ENCODE measurements around the gene RYR1. TPM values are rescaled to one million over a fixed set of nuclear protein-coding genes. Genes with fewer than 3 reads are reported as not detected.
A peak's percentile ranks its signal among the peaks of the same experiment; 100 is the strongest.

Gene RYR1
- total and polyA plus RNA-seq, 3 experiments from 2014 or later = 0.71 to 3.3 (median 1.4) TPM

GRCh38 chr19:38412491-38412890 is 21.0 kb upstream of the RYR1 start:
- DNase-seq = no peak
- Histone ChIP-seq H3K27ac (ENCODE audit: low read depth, low read length) (peak overlapping the region; percentile 27), H3K36me3 (ENCODE audit: insufficient read depth, low read length) (no peaks in the 10 kb centered on the region), H3K4me1 (ENCODE audit: insufficient read depth, low read length) (peaks cover 4% of the 10 kb centered on the region), H3K4me3 (ENCODE audit: low read length) (no peak overlapping the region), H3K9me3 (ENCODE audit: low read length) (no peaks in the 10 kb centered on the region), H3K27me3 (ENCODE audit: insufficient read depth, low read length, poor library complexity, severe bottlenecking) (no peaks in the 10 kb centered on the region)
- H3K27me3 Mint-ChIP-seq = no peaks in the 10 kb centered on the region
- H3K36me3 Mint-ChIP-seq = peaks cover 0 to 10% (median 2%) of the 10 kb centered on the region in 3 donors
- ChIA-PET POLR2A (no interaction called here), CTCF (interaction anchor here (2.3 kb wide), 1 partner anchor 9 kb away, joined by 10 read pairs; the partner anchor contains the start of gene FAM98C)
- peak overlapping the region in 1 of 7 donors; percentile 14 for H3K4me3 Mint-ChIP-seq
- no peak overlapping the region for H3K27ac Mint-ChIP-seq
- H3K9me3 Mint-ChIP-seq = no peaks in the 10 kb centered on the region
- peaks cover 7 to 11% (median 10%) of the 10 kb centered on the region in 3 donors for H3K4me1 Mint-ChIP-seq

DNA sequence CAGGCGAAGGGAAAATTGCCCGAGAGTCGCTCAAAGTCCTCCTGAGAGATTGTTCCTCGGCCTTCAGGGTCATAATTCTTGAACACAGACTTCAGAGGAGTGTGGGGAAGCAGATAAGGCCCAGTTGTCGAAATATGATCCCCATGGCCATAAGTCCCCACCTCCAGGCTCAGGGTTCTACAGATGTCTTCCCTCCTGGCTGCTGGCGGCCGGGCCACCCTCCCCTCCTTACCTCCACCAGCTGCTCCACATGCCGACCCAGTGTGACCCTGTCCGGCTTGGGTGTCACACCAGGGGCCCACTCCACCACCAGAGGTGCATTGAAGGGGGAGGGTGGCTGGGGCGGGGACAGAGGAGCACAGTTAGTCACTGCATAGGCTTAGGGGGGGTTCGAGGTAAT is 20.5 kb upstream of the RYR1 start:
- no peaks in the 10 kb centered on the region for H3K36me3 ChIP-seq (ENCODE audit: insufficient read depth, low read length)
- Mint-ChIP-seq H3K4me1 (peaks cover 12 to 16% (median 15%) of the 10 kb centered on the region in 3 donors), H3K4me3 (no peak overlapping the region), H3K27ac (no peak overlapping the region), H3K27me3 (no peaks in the 10 kb centered on the region), H3K36me3 (peaks cover 0 to 7% (median 2%) of the 10 kb centered on the region in 3 donors), H3K9me3 (no peaks in the 10 kb centered on the region)
- peak overlapping the region; percentile 27 for H3K27ac ChIP-seq (ENCODE audit: low read depth, low read length)
- H3K9me3 ChIP-seq (ENCODE audit: low read length) = no peaks in the 10 kb centered on the region
- H3K4me1 ChIP-seq (ENCODE audit: insufficient read depth, low read length) = peaks cover 7% of the 10 kb centered on the region
- no peak for DNase-seq
- H3K27me3 ChIP-seq (ENCODE audit: insufficient read depth, low read length, poor library complexity, severe bottlenecking) = no peaks in the 10 kb centered on the region
- H3K4me3 ChIP-seq (ENCODE audit: low read length) = no peak overlapping the region
- CTCF ChIA-PET = interaction anchor here (2.3 kb wide), 1 partner anchor 10 kb away, joined by 10 read pairs; the partner anchor contains the start of gene FAM98C
- POLR2A ChIA-PET = no interaction called here

DNA sequence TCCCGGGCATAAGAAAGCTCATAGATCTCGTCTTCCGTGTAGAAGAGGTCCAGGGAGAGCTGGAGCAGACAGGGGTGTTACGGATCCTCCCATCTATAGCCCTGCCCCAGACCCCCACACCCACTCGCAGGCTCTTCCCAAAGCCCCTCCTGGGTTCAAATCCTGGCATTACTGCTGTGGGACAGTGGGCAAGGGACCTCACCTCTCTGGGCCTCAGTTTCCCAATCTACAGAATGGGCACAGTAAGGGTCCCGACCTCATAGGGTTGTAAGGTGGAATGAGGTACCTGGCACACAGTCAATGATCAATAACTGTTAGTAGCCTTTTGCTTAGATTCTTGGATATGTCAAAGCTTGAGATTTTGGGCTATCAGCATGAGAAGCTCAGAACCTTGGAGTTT is 20.1 kb upstream of the RYR1 start:
- Mint-ChIP-seq H3K27ac (no peak overlapping the region), H3K9me3 (no peaks in the 10 kb centered on the region), H3K4me3 (no peak overlapping the region), H3K27me3 (no peaks in the 10 kb centered on the region), H3K4me1 (peaks cover 15 to 18% (median 17%) of the 10 kb centered on the region in 3 donors), H3K36me3 (peaks cover 0 to 6% (median 2%) of the 10 kb centered on the region in 3 donors)
- Histone ChIP-seq H3K27ac (ENCODE audit: low read depth, low read length) (peak overlapping the region; percentile 27), H3K36me3 (ENCODE audit: insufficient read depth, low read length) (no peaks in the 10 kb centered on the region), H3K4me3 (ENCODE audit: low read length) (no peak overlapping the region), H3K27me3 (ENCODE audit: insufficient read depth, low read length, poor library complexity, severe bottlenecking) (no peaks in the 10 kb centered on the region), H3K4me1 (ENCODE audit: insufficient read depth, low read length) (peaks cover 11% of the 10 kb centered on the region), H3K9me3 (ENCODE audit: low read length) (no peaks in the 10 kb centered on the region)
- CTCF ChIA-PET = interaction anchor here (2.3 kb wide), 1 partner anchor 10 kb away, joined by 10 read pairs; the partner anchor contains the start of gene FAM98C
- DNase-seq = no peak
- POLR2A ChIA-PET = no interaction called here

- H3K27ac ChIP-seq (ENCODE audit: low read depth, low read length) = no peak overlapping the region
- no peak for DNase-seq
- H3K27me3 ChIP-seq (ENCODE audit: insufficient read depth, low read length, poor library complexity, severe bottlenecking) = no peaks in the 10 kb centered on the region
- peak overlapping the region in 7 of 8 donors; percentile 25 to 99 (median 91) for H3K27ac Mint-ChIP-seq
- H3K4me3 ChIP-seq (ENCODE audit: low read length) = no peak overlapping the region
- H3K27me3 Mint-ChIP-seq = no peaks in the 10 kb centered on the region
- no peaks in the 10 kb centered on the region for H3K9me3 ChIP-seq (ENCODE audit: low read length)
- ChIA-PET POLR2A (no interaction called here), CTCF (interaction anchor here (1.0 to 2.2 kb wide), 2 partner anchors 14 to 17 kb away, joined by 5 to 7 read pairs; partner anchors contain the start of gene FAM98C)
- peaks cover 17 to 24% (median 18%) of the 10 kb centered on the region in 3 donors for H3K4me1 Mint-ChIP-seq
- H3K4me1 ChIP-seq (ENCODE audit: insufficient read depth, low read length) = peaks cover 13% of the 10 kb centered on the region
- no peaks in the 10 kb centered on the region for H3K36me3 Mint-ChIP-seq
- H3K4me3 Mint-ChIP-seq = peak overlapping the region; percentile 69 to 91 (median 82)
- no peaks in the 10 kb centered on the region for H3K9me3 Mint-ChIP-seq
- H3K36me3 ChIP-seq (ENCODE audit: insufficient read depth, low read length) = no peaks in the 10 kb centered on the region
Measured at GRCh38 chr19:38417146-38417543, 16.3 kb upstream of the RYR1 start.

DNA sequence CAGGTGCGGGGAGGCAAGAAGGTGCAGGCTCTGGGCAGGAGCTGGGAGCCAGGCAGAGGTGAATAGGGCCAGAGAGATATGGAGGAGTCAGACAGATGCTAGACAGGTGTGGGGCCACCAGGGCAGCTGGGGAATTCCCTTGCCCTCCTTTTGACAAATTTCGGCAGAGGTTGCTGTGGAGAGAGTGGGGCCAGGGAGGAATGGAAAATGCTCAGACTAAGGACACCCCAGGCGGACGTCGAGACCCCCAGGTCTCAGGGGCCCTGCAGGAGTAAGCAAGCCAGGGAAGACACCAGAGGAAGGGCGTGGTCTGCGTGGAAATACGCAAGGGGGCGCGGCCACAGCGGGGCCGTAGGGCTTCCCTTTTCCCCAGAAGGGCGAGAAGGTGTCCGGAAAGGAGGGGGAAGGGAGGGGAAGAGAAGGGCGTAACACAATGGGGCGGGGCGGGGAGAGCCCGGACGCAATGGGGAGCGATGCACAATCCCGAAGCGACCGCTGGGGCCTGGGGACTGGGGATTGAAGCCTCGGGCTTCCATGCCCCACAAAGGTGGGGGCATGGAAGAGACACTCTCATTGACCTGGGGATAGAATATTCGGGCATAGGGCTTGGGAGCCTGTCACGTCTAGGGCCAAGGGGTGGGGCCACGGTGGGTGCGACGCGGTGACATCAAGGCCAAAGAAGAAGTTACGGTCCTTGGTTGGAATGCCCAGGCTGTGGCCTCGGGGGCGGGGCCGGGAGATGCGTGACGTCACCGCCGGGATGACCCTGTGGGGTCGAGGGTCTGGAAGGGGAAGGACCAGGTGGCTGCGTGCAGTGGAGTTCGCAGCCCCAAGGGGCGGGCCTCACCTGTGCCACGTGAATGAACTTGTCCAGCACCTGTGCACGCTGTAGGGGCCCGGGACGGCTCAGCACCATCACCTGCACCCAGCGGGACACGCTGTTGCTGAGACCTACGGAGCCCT is 15.7 kb upstream of the RYR1 start:
- no peaks in the 10 kb centered on the region for H3K36me3 ChIP-seq (ENCODE audit: insufficient read depth, low read length)
- H3K9me3 ChIP-seq (ENCODE audit: low read length) = no peaks in the 10 kb centered on the region
- H3K4me3 ChIP-seq (ENCODE audit: low read length) = peak overlapping the region; percentile 43
- CTCF ChIA-PET = interaction anchor here (1.6 to 2.2 kb wide), 2 partner anchors 15 kb away, joined by 7 to 9 read pairs; partner anchors contain the start of gene FAM98C
- H3K27ac ChIP-seq (ENCODE audit: low read depth, low read length) = no peak overlapping the region
- H3K4me1 Mint-ChIP-seq = peaks cover 17 to 24% (median 18%) of the 10 kb centered on the region in 3 donors
- peaks cover 0 to 2% of the 10 kb centered on the region in 2 donors for H3K27me3 Mint-ChIP-seq
- peak; percentile 23 to 58 (median 33) for DNase-seq
- no peaks in the 10 kb centered on the region for H3K9me3 Mint-ChIP-seq
- H3K27ac Mint-ChIP-seq = peak overlapping the region; percentile 25 to 99 (median 90)
- H3K36me3 Mint-ChIP-seq = no peaks in the 10 kb centered on the region
- H3K4me3 Mint-ChIP-seq = peak overlapping the region; percentile 69 to 91 (median 82)
- peaks cover 13% of the 10 kb centered on the region for H3K4me1 ChIP-seq (ENCODE audit: insufficient read depth, low read length)
- H3K27me3 ChIP-seq (ENCODE audit: insufficient read depth, low read length, poor library complexity, severe bottlenecking) = no peaks in the 10 kb centered on the region
- POLR2A ChIA-PET = no interaction called here

DNA sequence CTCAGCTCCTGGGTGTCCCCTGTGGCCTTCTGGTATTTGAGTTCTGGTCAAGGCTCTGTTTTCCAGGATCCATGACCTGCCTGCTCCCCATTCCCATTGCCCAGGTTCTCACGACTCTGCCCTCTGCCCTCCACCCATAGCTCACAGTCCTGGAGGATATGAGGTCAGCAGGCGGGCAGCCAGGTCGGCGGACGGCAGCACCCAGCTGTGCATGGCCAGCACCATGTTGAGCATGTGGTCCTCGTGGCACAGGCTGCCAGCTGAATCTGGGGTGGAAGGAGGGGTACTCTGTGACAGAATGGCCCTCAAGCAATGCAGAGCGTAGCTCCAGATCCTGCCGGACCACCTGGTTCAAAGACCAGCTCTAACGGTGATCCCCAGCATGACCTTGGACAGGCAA is 12.6 kb upstream of the RYR1 start:
- Histone ChIP-seq H3K9me3 (ENCODE audit: low read length) (no peaks in the 10 kb centered on the region), H3K36me3 (ENCODE audit: insufficient read depth, low read length) (no peaks in the 10 kb centered on the region), H3K27me3 (ENCODE audit: insufficient read depth, low read length, poor library complexity, severe bottlenecking) (no peaks in the 10 kb centered on the region), H3K4me3 (ENCODE audit: low read length) (no peak overlapping the region), H3K4me1 (ENCODE audit: insufficient read depth, low read length) (peaks cover 13% of the 10 kb centered on the region), H3K27ac (ENCODE audit: low read depth, low read length) (no peak overlapping the region)
- DNase-seq = no peak
- ChIA-PET CTCF (interaction anchor here (1.4 kb wide), 1 partner anchor 18 kb away, joined by 4 read pairs; the partner anchor contains the start of gene FAM98C), POLR2A (no interaction called here)
- Mint-ChIP-seq H3K36me3 (no peaks in the 10 kb centered on the region), H3K27me3 (peaks cover 3 to 7% of the 10 kb centered on the region in 2 donors), H3K4me3 (no peak overlapping the region), H3K9me3 (no peaks in the 10 kb centered on the region), H3K4me1 (peaks cover 18 to 26% (median 19%) of the 10 kb centered on the region in 3 donors), H3K27ac (no peak overlapping the region)

GRCh38 chr19:38421856-38422255 is 11.6 kb upstream of the RYR1 start:
- Histone ChIP-seq H3K36me3 (ENCODE audit: insufficient read depth, low read length) (no peaks in the 10 kb centered on the region), H3K4me3 (ENCODE audit: low read length) (no peak overlapping the region), H3K4me1 (ENCODE audit: insufficient read depth, low read length) (peaks cover 13% of the 10 kb centered on the region), H3K9me3 (ENCODE audit: low read length) (no peaks in the 10 kb centered on the region), H3K27ac (ENCODE audit: low read depth, low read length) (no peak overlapping the region), H3K27me3 (ENCODE audit: insufficient read depth, low read length, poor library complexity, severe bottlenecking) (no peaks in the 10 kb centered on the region)
- ChIA-PET CTCF (no interaction called here), POLR2A (no interaction called here)
- Mint-ChIP-seq H3K27me3 (peaks cover 8 to 9% of the 10 kb centered on the region in 2 donors), H3K27ac (no peak overlapping the region), H3K4me3 (no peak overlapping the region), H3K36me3 (no peaks in the 10 kb centered on the region), H3K4me1 (peaks cover 18 to 28% (median 23%) of the 10 kb centered on the region in 3 donors), H3K9me3 (no peaks in the 10 kb centered on the region)
- DNase-seq = no peak

- H3K9me3 ChIP-seq (ENCODE audit: low read length) = no peaks in the 10 kb centered on the region
- CTCF ChIA-PET = no interaction called here
Measured at GRCh38 chr19:38422438-38422837, 11.1 kb upstream of the RYR1 start.

More at GRCh38 chr19:38422438-38422837, 11.1 kb upstream of the RYR1 start:
- H3K9me3 Mint-ChIP-seq = no peaks in the 10 kb centered on the region
- H3K27me3 ChIP-seq (ENCODE audit: insufficient read depth, low read length, poor library complexity, severe bottlenecking) = no peaks in the 10 kb centered on the region
- H3K27ac ChIP-seq (ENCODE audit: low read depth, low read length) = no peak overlapping the region
- H3K36me3 Mint-ChIP-seq = no peaks in the 10 kb centered on the region
- no peak for DNase-seq
- H3K27ac Mint-ChIP-seq = peak overlapping the region in 1 of 8 donors; percentile 47
- no peak overlapping the region for H3K4me3 ChIP-seq (ENCODE audit: low read length)
- peaks cover 9% of the 10 kb centered on the region for H3K4me1 ChIP-seq (ENCODE audit: insufficient read depth, low read length)
- peaks cover 9% of the 10 kb centered on the region in 2 donors for H3K27me3 Mint-ChIP-seq
- H3K36me3 ChIP-seq (ENCODE audit: insufficient read depth, low read length) = no peaks in the 10 kb centered on the region
- H3K4me1 Mint-ChIP-seq = peaks cover 12 to 22% (median 18%) of the 10 kb centered on the region in 3 donors
- no peak overlapping the region for H3K4me3 Mint-ChIP-seq
- POLR2A ChIA-PET = no interaction called here

All from CD8-positive, alpha-beta memory T cell (primary cell).